Measurements from ENCODE around the gene UBE2E1.

The UBE2E1 gene

GRCh38 chr3:23762759-23763477 lies 42.8 kb upstream of the UBE2E1 start:
- TF ChIP-seq, protein P1, sequence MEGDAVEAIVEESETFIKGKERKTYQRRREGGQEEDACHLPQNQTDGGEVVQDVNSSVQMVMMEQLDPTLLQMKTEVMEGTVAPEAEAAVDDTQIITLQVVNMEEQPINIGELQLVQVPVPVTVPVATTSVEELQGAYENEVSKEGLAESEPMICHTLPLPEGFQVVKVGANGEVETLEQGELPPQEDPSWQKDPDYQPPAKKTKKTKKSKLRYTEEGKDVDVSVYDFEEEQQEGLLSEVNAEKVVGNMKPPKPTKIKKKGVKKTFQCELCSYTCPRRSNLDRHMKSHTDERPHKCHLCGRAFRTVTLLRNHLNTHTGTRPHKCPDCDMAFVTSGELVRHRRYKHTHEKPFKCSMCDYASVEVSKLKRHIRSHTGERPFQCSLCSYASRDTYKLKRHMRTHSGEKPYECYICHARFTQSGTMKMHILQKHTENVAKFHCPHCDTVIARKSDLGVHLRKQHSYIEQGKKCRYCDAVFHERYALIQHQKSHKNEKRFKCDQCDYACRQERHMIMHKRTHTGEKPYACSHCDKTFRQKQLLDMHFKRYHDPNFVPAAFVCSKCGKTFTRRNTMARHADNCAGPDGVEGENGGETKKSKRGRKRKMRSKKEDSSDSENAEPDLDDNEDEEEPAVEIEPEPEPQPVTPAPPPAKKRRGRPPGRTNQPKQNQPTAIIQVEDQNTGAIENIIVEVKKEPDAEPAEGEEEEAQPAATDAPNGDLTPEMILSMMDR (IDR thresholded peaks at IDR 0.05): no peak

DNA sequence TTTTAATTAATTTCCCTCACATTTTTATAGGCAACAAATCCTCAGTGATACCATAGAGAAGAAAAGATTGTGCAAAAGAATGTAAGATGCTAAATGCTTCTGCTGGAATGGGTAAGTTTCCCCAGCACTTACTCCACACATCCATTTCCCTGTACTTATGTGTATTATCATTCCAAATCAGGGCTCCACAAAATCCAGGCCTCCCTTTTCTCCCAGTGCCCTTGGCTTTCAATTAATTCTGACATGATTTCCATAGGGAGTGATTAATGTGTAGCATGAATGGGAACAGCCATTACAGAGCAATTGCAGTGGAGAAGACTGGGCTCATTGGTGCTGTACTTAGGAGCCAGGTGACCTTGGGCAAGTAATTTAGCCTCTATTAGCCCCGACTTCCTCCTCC lies 41.3 kb upstream of the UBE2E1 start:
- TF ChIP-seq, protein P1 (IDR thresholded peaks at IDR 0.05): no peak

DNA sequence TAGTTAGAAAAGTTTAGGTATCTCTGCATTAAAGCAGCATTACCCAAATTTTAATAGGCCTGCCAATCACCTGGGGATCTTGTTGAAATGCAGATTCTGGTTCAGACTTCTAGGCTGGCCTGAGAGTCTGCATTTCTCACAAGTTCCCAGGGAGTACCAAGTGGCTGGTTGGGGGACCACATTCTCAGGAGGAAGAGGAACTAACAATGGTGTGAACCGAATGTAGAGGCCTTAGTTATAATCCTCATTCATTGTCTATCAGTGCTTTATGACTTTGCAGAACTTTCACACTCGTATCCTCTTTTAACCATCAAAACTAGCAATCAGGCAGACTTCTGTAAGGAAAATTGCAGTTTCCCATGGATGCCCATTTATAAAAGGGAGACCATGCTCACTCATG lies 38.2 kb upstream of the UBE2E1 start:
- TF ChIP-seq, protein P1 (IDR thresholded peaks at IDR 0.05): no peak

GRCh38 chr3:23775254-23775909 lies 30.4 kb upstream of the UBE2E1 start:
- TF ChIP-seq, protein P1 (IDR thresholded peaks at IDR 0.05): no peak

GRCh38 chr3:23776352-23776891 lies 29.3 kb upstream of the UBE2E1 start:
- TF ChIP-seq, protein P1 (IDR thresholded peaks at IDR 0.05): no peak

- TF ChIP-seq, protein P1 (IDR thresholded peaks at IDR 0.05): no peak
Observed at GRCh38 chr3:23778446-23778845, 27.3 kb upstream of the UBE2E1 start.

DNA sequence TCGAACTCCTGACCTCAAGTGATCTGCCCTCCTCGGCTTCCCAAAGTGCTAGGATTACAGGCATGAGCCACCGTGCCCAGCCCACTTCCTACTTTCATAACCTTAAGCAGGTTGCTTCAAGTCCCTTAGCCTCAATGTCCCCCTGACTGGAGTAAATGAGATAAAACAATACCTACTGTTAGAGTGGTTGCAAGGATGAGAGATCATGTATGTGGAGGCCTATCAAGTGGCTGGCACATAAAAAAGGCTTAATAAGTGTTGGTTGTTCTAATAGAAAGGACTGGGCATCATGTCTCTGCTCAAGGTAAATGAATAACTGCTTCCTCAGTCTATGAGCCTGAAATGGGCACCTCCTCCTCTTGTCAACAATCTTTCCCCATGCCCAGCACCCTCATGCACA lies 25.9 kb upstream of the UBE2E1 start:
- TF ChIP-seq, protein P1 (IDR thresholded peaks at IDR 0.05): no peak
